Skeletal muscle satellite cell (primary cell): ENCODE results near the gene CSNK1G1.
"Not testable (repeated sequence)": the region's sequence is repeated elsewhere in the genome, so short reads cannot be mapped to it uniquely, and the experiment has no call there.

ENCODE experiments used
- H3K27me3 ChIP-seq: 2 replicates; pipeline ENCODE4 v1.7.0; 2013; ENCODE audit warnings: low read length; ENCODE audit not compliant: control insufficient read depth, insufficient read depth
- H3K36me3 ChIP-seq: 2 replicates; pipeline ENCODE4 v1.7.0; 2013; ENCODE audit warnings: mild to moderate bottlenecking, control low read depth, low read length; ENCODE audit not compliant: insufficient read depth
- H3K4me1 ChIP-seq: 2 replicates; pipeline ENCODE4 v1.7.0; 2013; ENCODE audit warnings: low read length; ENCODE audit not compliant: control insufficient read depth, insufficient read depth
- H3K4me2 ChIP-seq: 2 replicates; pipeline ENCODE4 v1.7.0; 2013; ENCODE audit warnings: mild to moderate bottlenecking, low read length
- H3K4me3 ChIP-seq: 2 replicates; pipeline ENCODE4 v1.7.0; 2013; ENCODE audit warnings: low read length
- H3K9ac ChIP-seq: 2 replicates; pipeline ENCODE4 v1.7.0; 2013; ENCODE audit warnings: mild to moderate bottlenecking, low read depth, low read length, moderate library complexity
- H3K9me3 ChIP-seq: replicated peaks from 2 replicates; pipeline ENCODE4 v1.7.0; 2013; ENCODE audit warnings: mild to moderate bottlenecking, control low read depth, low read length

CSNK1G1 gene

GRCh38 chr15:64326458-64326857 lies 29.5 kb downstream of the CSNK1G1 start:
- not testable (repeated sequence) for H3K9ac ChIP-seq, H3K4me1 ChIP-seq, H3K36me3 ChIP-seq, H3K4me2 ChIP-seq, H3K9me3 ChIP-seq, H3K4me3 ChIP-seq, H3K27me3 ChIP-seq

GRCh38 chr15:64324165-64324877 lies 31.7 kb downstream of the CSNK1G1 start:
- Histone ChIP-seq H3K9ac (no peak overlapping the region), H3K4me2 (no peak overlapping the region), H3K4me1 (no peaks in the 10 kb centered on the region), H3K36me3 (no peaks in the 10 kb centered on the region), H3K9me3 (no peaks in the 10 kb centered on the region), H3K4me3 (no peak overlapping the region), H3K27me3 (no peaks in the 10 kb centered on the region)

GRCh38 chr15:64315216-64315615 lies 40.8 kb downstream of the CSNK1G1 start:
- Histone ChIP-seq H3K9ac (no peak overlapping the region), H3K9me3 (no peaks in the 10 kb centered on the region), H3K4me3 (no peak overlapping the region), H3K27me3 (no peaks in the 10 kb centered on the region), H3K4me2 (no peak overlapping the region), H3K36me3 (no peaks in the 10 kb centered on the region), H3K4me1 (no peaks in the 10 kb centered on the region)

GRCh38 chr15:64314456-64314855 lies 41.5 kb downstream of the CSNK1G1 start:
- Histone ChIP-seq H3K27me3 (no peaks in the 10 kb centered on the region), H3K4me3 (no peak overlapping the region), H3K9me3 (no peaks in the 10 kb centered on the region), H3K9ac (no peak overlapping the region), H3K36me3 (no peaks in the 10 kb centered on the region), H3K4me2 (no peak overlapping the region), H3K4me1 (no peaks in the 10 kb centered on the region)

- Histone ChIP-seq H3K36me3 (no peaks in the 10 kb centered on the region), H3K9ac (no peak overlapping the region)
These were observed 44.4 kb downstream of the CSNK1G1 start for GRCh38 chr15:64311566-64311965.

GRCh38 chr15:64310036-64310435 lies 45.9 kb downstream of the CSNK1G1 start:
- no peak overlapping the region for H3K4me2 ChIP-seq
- H3K4me1 ChIP-seq, result peaks cover 4% of the 10 kb centered on the region
- H3K4me3 ChIP-seq, result no peak overlapping the region
- H3K9ac ChIP-seq, result no peak overlapping the region
- no peaks in the 10 kb centered on the region for H3K27me3 ChIP-seq
- no peaks in the 10 kb centered on the region for H3K36me3 ChIP-seq
- H3K9me3 ChIP-seq, result no peaks in the 10 kb centered on the region

More at GRCh38 chr15:64311566-64311965, 44.4 kb downstream of the CSNK1G1 start:
- Histone ChIP-seq H3K27me3 (no peaks in the 10 kb centered on the region), H3K4me1 (no peaks in the 10 kb centered on the region), H3K4me3 (no peak overlapping the region), H3K4me2 (no peak overlapping the region), H3K9me3 (no peaks in the 10 kb centered on the region)

GRCh38 chr15:64305261-64305660 lies 50.7 kb downstream of the CSNK1G1 start:
- no peaks in the 10 kb centered on the region for H3K9me3 ChIP-seq
- H3K4me3 ChIP-seq, result no peak overlapping the region
- no peak overlapping the region for H3K9ac ChIP-seq
- no peak overlapping the region for H3K4me2 ChIP-seq
- H3K36me3 ChIP-seq, result no peaks in the 10 kb centered on the region
- peaks cover 4% of the 10 kb centered on the region for H3K4me1 ChIP-seq
- no peaks in the 10 kb centered on the region for H3K27me3 ChIP-seq

GRCh38 chr15:64289550-64289949 lies 66.4 kb downstream of the CSNK1G1 start:
- Histone ChIP-seq H3K9ac (no peak overlapping the region), H3K4me1 (peaks cover 7% of the 10 kb centered on the region), H3K4me2 (no peak overlapping the region), H3K9me3 (no peaks in the 10 kb centered on the region), H3K4me3 (no peak overlapping the region), H3K27me3 (no peaks in the 10 kb centered on the region), H3K36me3 (no peaks in the 10 kb centered on the region)

- H3K4me1 ChIP-seq, result peaks cover 11% of the 10 kb centered on the region
- no peak overlapping the region for H3K4me3 ChIP-seq
- H3K9me3 ChIP-seq, result no peaks in the 10 kb centered on the region
- H3K4me2 ChIP-seq, result no peak overlapping the region
- H3K9ac ChIP-seq, result no peak overlapping the region
- H3K27me3 ChIP-seq, result no peaks in the 10 kb centered on the region
- no peaks in the 10 kb centered on the region for H3K36me3 ChIP-seq
These were observed 67.0 kb downstream of the CSNK1G1 start for GRCh38 chr15:64288999-64289398.

- no peaks in the 10 kb centered on the region for H3K36me3 ChIP-seq
- H3K9ac ChIP-seq, result no peak overlapping the region
- H3K4me1 ChIP-seq, result peaks cover 15% of the 10 kb centered on the region
- H3K9me3 ChIP-seq, result no peaks in the 10 kb centered on the region
- H3K27me3 ChIP-seq, result no peaks in the 10 kb centered on the region
- H3K4me3 ChIP-seq, result no peak overlapping the region
- H3K4me2 ChIP-seq, result no peak overlapping the region
These were observed 67.4 kb downstream of the CSNK1G1 start for GRCh38 chr15:64288577-64288976.

GRCh38 chr15:64287953-64288352 lies 68.0 kb downstream of the CSNK1G1 start:
- Histone ChIP-seq H3K36me3 (no peaks in the 10 kb centered on the region), H3K27me3 (no peaks in the 10 kb centered on the region), H3K4me2 (no peak overlapping the region), H3K4me3 (no peak overlapping the region), H3K4me1 (peaks cover 17% of the 10 kb centered on the region), H3K9me3 (no peaks in the 10 kb centered on the region), H3K9ac (no peak overlapping the region)

GRCh38 chr15:64286473-64286872 lies 69.5 kb downstream of the CSNK1G1 start:
- H3K27me3 ChIP-seq, result no peaks in the 10 kb centered on the region
- peaks cover 17% of the 10 kb centered on the region for H3K4me1 ChIP-seq
- no peak overlapping the region for H3K4me3 ChIP-seq
- H3K9me3 ChIP-seq, result no peaks in the 10 kb centered on the region
- no peak overlapping the region for H3K4me2 ChIP-seq
- H3K9ac ChIP-seq, result no peak overlapping the region
- H3K36me3 ChIP-seq, result no peaks in the 10 kb centered on the region
